Activated T-helper 1 cell treated with anti-CD3 and anti-CD28 coated beads, Interleukin-2, amount 50 U/mL, for 16 hours (primary cell): ENCODE measurements around the gene SRP54.
"Not testable (repeated sequence)": the region's sequence is repeated elsewhere in the genome, so short reads cannot be mapped to it uniquely, and the experiment has no call there.

Experiments used
- DNase-seq, 2 donors: peaks; one replicate each; pipeline ENCODE4 v3.0.0-alpha.2; 2020; ENCODE audit warnings: low read depth in 1 of 2, low spot score in 1 of 2

The SRP54 gene

GRCh38 chr14:35046048-35046750 lies 63.4 kb downstream of the SRP54 start, which contains the start of gene FAM177A1:
Gene FAM177A1, plus strand, starts transcription at chr14:35046272. Its CDS starts 192 bp downstream, at chr14:35046464.
- peak; percentile 97 for DNase-seq

- no peak for DNase-seq
Measured at GRCh38 chr14:35046751-35047536, 64.2 kb downstream of the SRP54 start.

GRCh38 chr14:35047976-35048513 lies 65.3 kb downstream of the SRP54 start:
- DNase-seq = no peak

- DNase-seq = no peak
Measured at GRCh38 chr14:35050652-35051051, 67.9 kb downstream of the SRP54 start.

GRCh38 chr14:35051796-35052195 lies 69.0 kb downstream of the SRP54 start:
- DNase-seq = no peak

- no peak for DNase-seq
Measured at GRCh38 chr14:35052637-35053036, 69.8 kb downstream of the SRP54 start.

GRCh38 chr14:35061113-35061791 lies 78.5 kb downstream of the SRP54 start:
- DNase-seq = not testable (repeated sequence)

- not testable (repeated sequence) for DNase-seq
Measured at GRCh38 chr14:35065731-35066130, 82.9 kb downstream of the SRP54 start.

GRCh38 chr14:35068238-35069012 lies 85.6 kb downstream of the SRP54 start:
- DNase-seq = no peak

- no peak for DNase-seq
Measured at GRCh38 chr14:35072226-35072625, 89.4 kb downstream of the SRP54 start.

- no peak for DNase-seq
Measured at GRCh38 chr14:35073486-35073885, 90.7 kb downstream of the SRP54 start.

GRCh38 chr14:35078082-35078481 lies 95.3 kb downstream of the SRP54 start:
- DNase-seq = no peak
